ENCODE data around the gene LRRC1.

- no peak for TF ChIP-seq POLR2AphosphoS5 (IDR thresholded peaks at IDR 0.05; ENCODE audit: borderline replicate concordance, low read depth, low read length)
- TF ChIP-seq EZH2 (IDR thresholded peaks at IDR 0.05): no peak
- TF ChIP-seq FOXP2 (optimal IDR thresholded peaks at IDR 0.05; ENCODE audit: control extremely low read depth, extremely low read length, insufficient read depth): no peak
Measured at GRCh38 chr6:53792973-53793317, 1.9 kb upstream of the LRRC1 start.

All from SK-N-MC (cell line).